WERI-Rb-1 (cell line): ENCODE measurements around the gene LRRC27.

Experiments used
- DNase-seq: peaks from one replicate; pipeline ENCODE4 v3.0.0-alpha.2; 2020
- H3K27ac ChIP-seq: fragments of 250-450 bp; sonication (Bioruptor Pico); 2 replicates; pipeline ENCODE4 v1.5.1; 2020; ENCODE audit warnings: mild to moderate bottlenecking, moderate library complexity
- H3K27me3 ChIP-seq: fragments of 250-450 bp; sonication (Bioruptor Pico); 2 replicates; pipeline ENCODE4 v1.5.1; 2021; ENCODE audit warnings: mild to moderate bottlenecking, low read depth, moderate library complexity; ENCODE audit not compliant: insufficient read depth, severe bottlenecking
- H3K36me3 ChIP-seq: fragments of 250-450 bp; sonication (Bioruptor Pico); 2 replicates; pipeline ENCODE4 v1.5.1; 2020; ENCODE audit warnings: mild to moderate bottlenecking, moderate library complexity
- H3K4me3 ChIP-seq: 2 replicates; pipeline ENCODE4 v1.5.1; 2011; ENCODE audit warnings: low read depth, mild to moderate bottlenecking, control low read depth, low read length
- H3K9me3 ChIP-seq: fragments of 250-450 bp; sonication (Bioruptor Pico); 2 replicates; pipeline ENCODE4 v1.5.1; 2021; ENCODE audit warnings: mild to moderate bottlenecking, moderate library complexity; ENCODE audit not compliant: severe bottlenecking
- TF ChIP-seq, protein P1 (sequence below): IDR thresholded peaks from 2 replicates; pipeline ENCODE4 v1.5.1; 2011; ENCODE audit warnings: low read depth, mild to moderate bottlenecking, control low read depth, inconsistent platforms, low read length

Gene LRRC27

DNA sequence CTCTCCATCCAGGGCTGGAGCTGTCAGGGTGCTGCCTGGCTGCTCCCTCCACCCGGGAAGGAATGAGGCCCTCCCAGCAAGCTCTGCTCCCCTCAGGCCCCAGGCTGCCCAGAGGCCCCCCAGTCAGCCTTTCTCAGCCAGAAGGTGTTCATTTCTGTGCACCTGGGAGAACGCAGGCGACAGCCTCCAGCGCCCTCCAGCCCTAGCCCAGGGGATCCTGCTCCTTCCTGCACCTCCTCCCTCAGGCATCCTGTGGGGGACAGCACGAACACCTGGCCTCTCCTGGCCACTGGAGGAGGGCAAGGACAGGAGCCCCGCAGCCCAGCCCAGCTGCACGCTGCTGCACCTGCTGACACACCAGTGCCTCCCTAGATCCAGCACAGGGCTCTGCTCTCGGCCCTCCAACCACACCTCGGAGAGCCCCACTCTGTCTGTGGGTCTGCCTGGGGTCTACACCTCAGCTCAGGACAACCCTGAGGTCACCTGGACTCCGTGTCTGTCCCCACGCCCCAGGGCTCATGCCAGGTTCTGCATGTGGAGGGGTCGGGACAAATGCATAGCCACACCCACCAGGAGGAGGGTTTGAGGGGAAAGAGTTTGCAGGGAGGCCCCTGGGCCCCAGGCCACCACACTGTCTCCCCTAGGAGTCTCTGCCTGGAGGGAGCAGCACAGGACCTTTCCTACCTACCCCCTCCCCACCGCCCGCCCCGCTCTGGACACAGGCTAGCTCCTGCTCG lies 57.6 kb downstream of the LRRC27 start:
- H3K36me3 ChIP-seq = no peaks in the 10 kb centered on the region
- no peak for DNase-seq
- H3K4me3 ChIP-seq = no peak overlapping the region
- no peaks in the 10 kb centered on the region for H3K9me3 ChIP-seq
- TF ChIP-seq, protein P1, sequence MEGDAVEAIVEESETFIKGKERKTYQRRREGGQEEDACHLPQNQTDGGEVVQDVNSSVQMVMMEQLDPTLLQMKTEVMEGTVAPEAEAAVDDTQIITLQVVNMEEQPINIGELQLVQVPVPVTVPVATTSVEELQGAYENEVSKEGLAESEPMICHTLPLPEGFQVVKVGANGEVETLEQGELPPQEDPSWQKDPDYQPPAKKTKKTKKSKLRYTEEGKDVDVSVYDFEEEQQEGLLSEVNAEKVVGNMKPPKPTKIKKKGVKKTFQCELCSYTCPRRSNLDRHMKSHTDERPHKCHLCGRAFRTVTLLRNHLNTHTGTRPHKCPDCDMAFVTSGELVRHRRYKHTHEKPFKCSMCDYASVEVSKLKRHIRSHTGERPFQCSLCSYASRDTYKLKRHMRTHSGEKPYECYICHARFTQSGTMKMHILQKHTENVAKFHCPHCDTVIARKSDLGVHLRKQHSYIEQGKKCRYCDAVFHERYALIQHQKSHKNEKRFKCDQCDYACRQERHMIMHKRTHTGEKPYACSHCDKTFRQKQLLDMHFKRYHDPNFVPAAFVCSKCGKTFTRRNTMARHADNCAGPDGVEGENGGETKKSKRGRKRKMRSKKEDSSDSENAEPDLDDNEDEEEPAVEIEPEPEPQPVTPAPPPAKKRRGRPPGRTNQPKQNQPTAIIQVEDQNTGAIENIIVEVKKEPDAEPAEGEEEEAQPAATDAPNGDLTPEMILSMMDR = no peak
- H3K27ac ChIP-seq = no peak overlapping the region
- no peaks in the 10 kb centered on the region for H3K27me3 ChIP-seq

DNA sequence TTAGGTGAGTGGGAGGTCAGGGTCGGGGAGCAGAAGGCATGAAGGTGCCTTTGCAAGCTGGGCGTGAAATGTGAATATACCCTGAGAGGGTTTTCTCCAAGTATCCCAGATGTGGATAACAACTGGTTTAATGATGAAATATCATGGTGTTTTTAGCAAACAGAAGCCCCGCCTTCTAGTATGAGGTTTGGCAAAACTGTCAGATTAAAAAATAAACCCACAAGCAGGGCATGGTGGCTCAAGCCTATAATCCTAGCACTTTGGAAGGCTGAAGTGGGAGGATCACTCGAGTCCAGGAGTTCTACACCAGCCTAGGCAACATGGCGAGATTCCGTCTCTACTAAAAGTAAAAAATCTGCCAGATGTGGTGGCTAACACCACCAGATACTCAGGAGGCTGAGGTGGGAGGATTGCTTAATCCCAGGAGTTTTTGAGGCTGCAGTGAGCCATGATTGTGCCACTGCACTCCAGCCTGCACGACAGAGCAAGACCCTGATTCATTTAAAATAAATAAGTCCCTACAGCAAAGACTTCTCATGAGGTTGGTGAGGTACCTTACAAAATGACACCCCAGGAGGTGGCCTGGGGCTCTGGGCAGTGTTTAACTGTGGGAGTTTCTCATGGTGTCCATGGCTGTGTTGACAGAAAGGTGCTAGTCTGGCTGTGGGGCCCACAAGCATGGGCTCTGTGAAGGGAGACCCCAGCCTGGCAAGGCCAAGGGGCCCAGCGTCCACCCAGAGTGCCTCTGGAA lies 58.4 kb downstream of the LRRC27 start:
- Histone ChIP-seq H3K9me3 (no peaks in the 10 kb centered on the region), H3K36me3 (no peaks in the 10 kb centered on the region), H3K27ac (no peak overlapping the region), H3K27me3 (no peaks in the 10 kb centered on the region), H3K4me3 (no peak overlapping the region)
- DNase-seq = peak; percentile 5
- TF ChIP-seq, protein P1 = no peak

DNA sequence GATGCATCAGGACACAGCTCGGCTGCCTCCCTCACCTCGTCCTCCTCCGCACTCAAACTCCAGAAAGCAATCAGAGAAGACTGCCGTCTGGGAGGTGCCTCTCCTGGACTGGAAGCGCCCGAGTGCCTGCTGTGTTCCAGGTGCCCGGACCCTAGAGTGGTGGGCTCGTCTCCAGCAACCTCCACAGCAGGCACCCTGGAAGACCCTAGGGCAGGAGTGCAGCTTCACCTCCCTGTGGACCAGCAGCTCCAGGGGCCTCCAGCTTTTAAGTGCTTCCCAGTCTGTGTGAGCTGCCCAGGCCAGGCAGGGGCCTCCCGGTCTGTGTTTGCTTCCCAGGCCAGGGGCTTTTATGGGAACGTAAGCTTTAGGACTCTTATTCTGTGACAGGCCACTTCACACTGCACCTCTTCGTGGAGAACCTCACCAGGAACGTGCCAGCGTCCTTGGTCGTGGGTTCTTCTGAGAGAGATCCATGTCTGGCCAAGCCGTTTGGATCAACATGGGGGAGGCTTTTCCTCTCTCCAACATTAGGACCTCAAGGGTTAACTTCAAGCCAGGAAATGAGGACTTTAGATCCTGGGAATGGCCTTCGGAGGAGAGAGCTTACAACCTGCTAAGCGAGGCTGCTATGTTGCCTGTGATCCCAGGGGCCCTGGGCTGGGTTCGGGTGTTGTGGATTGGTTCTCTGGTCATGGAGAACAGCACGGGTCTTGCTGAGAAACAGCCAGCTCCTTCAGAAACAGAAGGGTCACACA lies 59.1 kb downstream of the LRRC27 start:
- peak; percentile 3 for DNase-seq
- no peaks in the 10 kb centered on the region for H3K36me3 ChIP-seq
- no peaks in the 10 kb centered on the region for H3K9me3 ChIP-seq
- no peak overlapping the region for H3K27ac ChIP-seq
- no peak overlapping the region for H3K4me3 ChIP-seq
- no peaks in the 10 kb centered on the region for H3K27me3 ChIP-seq
- TF ChIP-seq, protein P1 = no peak

DNA sequence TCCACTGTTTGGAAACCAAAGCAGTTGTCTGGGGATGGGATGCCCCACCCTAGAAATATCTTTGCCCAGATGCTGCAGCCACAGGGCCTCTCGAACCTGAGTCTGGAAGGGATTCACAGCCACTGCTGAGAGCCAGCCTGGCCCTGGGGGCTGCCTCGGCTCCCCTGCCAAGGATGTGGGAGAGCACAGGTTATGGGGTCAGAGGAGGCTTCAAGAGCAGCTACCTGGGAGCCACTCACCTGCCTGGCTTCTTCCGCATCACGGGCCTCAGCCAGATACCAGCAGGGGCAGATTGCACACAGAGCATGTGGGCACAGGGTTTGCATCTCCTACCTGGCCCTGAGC lies 59.7 kb downstream of the LRRC27 start:
- TF ChIP-seq, protein P1 = no peak
- Histone ChIP-seq H3K4me3 (no peak overlapping the region), H3K27ac (no peak overlapping the region), H3K36me3 (no peaks in the 10 kb centered on the region), H3K27me3 (no peaks in the 10 kb centered on the region), H3K9me3 (no peaks in the 10 kb centered on the region)
- DNase-seq = peak; percentile 4

DNA sequence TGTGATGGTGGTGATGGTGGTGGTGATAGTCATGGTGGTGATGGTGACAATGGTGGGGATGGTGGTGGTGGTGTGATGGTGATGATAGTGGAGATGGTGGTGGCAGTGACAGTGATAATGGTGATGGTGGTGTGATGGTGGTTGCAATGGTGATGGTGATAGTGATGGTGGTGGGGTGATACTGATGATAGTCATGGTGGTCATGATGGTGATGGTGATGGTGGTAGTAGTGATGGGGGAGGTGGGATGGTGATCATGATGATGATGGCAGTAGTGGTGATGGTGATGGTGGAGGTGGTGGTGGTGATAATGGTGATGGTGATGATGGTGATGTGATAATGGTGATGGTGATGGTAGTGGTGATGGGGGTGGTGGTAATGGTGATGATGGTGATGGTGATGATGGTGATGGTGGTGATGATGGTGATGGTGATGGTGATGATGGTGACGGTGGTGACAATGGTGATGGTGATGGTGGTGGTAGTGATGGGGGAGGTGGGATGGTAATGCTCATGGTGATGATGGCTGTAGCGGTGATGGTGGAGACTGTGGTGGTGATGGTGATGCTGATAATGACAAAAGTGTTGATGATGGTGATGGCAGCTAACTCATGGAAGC lies 60.3 kb downstream of the LRRC27 start:
- no peaks in the 10 kb centered on the region for H3K9me3 ChIP-seq
- H3K27ac ChIP-seq = no peak overlapping the region
- TF ChIP-seq, protein P1 = no peak
- no peak for DNase-seq
- H3K4me3 ChIP-seq = no peak overlapping the region
- H3K36me3 ChIP-seq = no peaks in the 10 kb centered on the region
- H3K27me3 ChIP-seq = no peaks in the 10 kb centered on the region
